Measurements from ENCODE around the gene TMEM89.

- TF ChIP-seq EP300 (IDR thresholded peaks at IDR 0.05), result no peak
- no peak for TF ChIP-seq CTCF (IDR thresholded peaks at IDR 0.05)
- no peak for TF ChIP-seq POLR2A (IDR thresholded peaks at IDR 0.05)
- TF ChIP-seq POLR2AphosphoS5 (IDR thresholded peaks at IDR 0.05), result no peak
Observed at GRCh38 chr3:48601622-48601994, 20.0 kb downstream of the TMEM89 start.
